Motor neuron (in vitro differentiated cells): ENCODE measurements around the gene ACBD6. TPM values are rescaled to one million over a fixed set of nuclear protein-coding genes. Genes with fewer than 3 reads are reported as not detected.
A peak's percentile ranks its signal among the peaks of the same experiment; 100 is the strongest.

ENCODE experiments used
- ATAC-seq, 8 experiments: fragments of 200-7000 bp; cut with Tn5 transposase; replicated peaks in 6 of 8; 2 replicates each; pipeline ENCODE4 v1.8.0; 2021; ENCODE audit warnings: mild to moderate bottlenecking in 8 of 8, moderate library complexity in 8 of 8
- H3K27ac ChIP-seq, 2 donors: fragments of 250-450 bp; sonication (Bioruptor Pico); 2 replicates each; pipeline ENCODE4 v1.9.0; 2021; ENCODE audit warnings: antibody characterized with exemption in 2 of 2, mild to moderate bottlenecking in 2 of 2, moderate library complexity in 1 of 2
- H3K4me1 ChIP-seq, 2 donors: fragments of 250-450 bp; sonication (Bioruptor Pico); replicated peaks in 1 of 2; 2 replicates each; pipeline ENCODE4 v1.6.1; 2021; ENCODE audit warnings: antibody characterized with exemption in 2 of 2, mild to moderate bottlenecking in 2 of 2, moderate library complexity in 1 of 2
- H3K4me3 ChIP-seq, 5 donors: fragments of 250-450 bp; sonication (Bioruptor Pico); 2 replicates each; pipeline ENCODE4 v1.9.0; 2021; ENCODE audit warnings: antibody characterized with exemption in 5 of 5, mild to moderate bottlenecking in 5 of 5, moderate library complexity in 4 of 5
- WGBS, 10 experiments: fragments of 450-650 bp; shearing (Covaris generic); methylation state at CpG; one replicate each; pipeline ENCODE4 v1.0.0; 2022; 5-methylcytosine and 5-hydroxymethylcytosine counted together
- in situ Hi-C, 9 experiments: fragments of 400-800 bp; cut with MboI; loops; one replicate each; pipeline ENCODE4 v1.15.0; 2021; ENCODE audit warnings: low sequenced_read_pairs in 9 of 9, low pct_unique_long_range_greater_than_20kb in 2 of 9; ENCODE audit not compliant: unreplicated experiment in 9 of 9
- total RNA-seq, 8 experiments: library from RNA; unstranded; fragments of 300-600 nt; gene quantifications; 2 replicates each; pipeline versions ENCODE4 v1.2.3 to v1.2.4, GENCODE V29; 2022

The ACBD6 gene
- total RNA-seq, 8 experiments from 2014 or later, result 62.2 to 113 (median 89.6) TPM

DNA sequence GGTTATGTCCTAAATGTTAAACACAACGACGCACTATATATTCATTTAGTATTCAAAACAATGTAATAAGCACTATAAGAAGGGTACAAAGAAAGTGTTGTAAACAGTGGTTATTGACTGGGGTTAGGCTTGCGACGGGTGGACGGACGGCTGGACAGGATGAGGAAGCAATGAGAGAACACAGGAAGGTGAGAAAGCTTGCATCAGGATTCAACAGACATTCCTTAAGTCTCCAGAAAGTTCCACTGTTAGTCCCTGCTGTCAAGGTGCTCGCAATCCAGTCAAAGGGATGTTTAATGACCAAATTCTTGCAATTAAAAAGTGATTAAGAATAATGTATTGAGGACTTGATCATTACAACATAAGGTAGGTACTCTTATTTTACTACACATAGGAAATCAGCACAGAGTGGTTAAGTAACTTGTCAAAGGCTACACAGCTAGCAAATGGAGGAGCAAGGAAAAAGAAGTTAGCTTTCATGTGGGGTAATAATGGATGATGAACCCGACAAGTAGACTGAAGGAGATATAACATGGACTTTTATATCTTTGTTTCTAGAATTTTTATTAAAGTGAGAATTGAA is 994 bp upstream of the ACBD6 start:
- WGBS, 10 experiments, result 17 to 100% (median 69%) methylated on average over 1 to 8 of the region's 8 CpGs
- H3K27ac ChIP-seq, result no peak overlapping the region
- in situ Hi-C loops, result loop anchor here (25.0 kb wide), 4 partner anchors 359 to 909 kb away; no protein-coding TSS in a partner anchor
- ATAC-seq, result peak in 2 of 8 experiments; percentile 2 to 4
- peak overlapping the region; percentile 71 to 84 (median 75) for H3K4me3 ChIP-seq
- peaks cover 8 to 28% of the 10 kb centered on the region in 2 donors for H3K4me1 ChIP-seq

DNA sequence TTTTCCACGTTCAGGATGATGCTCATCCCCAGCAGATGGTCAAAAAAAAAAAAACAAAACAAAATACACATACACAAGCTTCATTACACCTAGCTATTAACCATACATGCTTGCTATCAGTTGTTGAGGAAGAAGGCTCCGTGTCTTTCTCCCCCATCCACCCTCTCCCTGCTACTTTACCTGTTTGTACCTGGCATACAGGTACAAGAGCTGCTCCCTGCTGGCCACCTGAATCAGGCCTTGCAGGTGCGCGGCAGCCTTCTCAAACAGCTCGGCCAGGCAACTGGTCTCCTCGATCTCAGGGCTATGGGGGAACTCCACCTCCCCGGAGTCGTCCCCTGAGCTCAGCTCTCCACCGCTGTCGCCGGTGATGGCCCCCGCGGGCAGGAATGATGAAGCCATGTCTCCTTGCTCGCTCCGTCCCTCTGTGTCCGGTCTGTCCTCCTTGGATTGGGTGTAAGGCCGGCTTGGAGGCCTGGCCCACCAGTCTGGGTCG is 464 bp downstream of the ACBD6 start:
- ATAC-seq, result no peak

DNA sequence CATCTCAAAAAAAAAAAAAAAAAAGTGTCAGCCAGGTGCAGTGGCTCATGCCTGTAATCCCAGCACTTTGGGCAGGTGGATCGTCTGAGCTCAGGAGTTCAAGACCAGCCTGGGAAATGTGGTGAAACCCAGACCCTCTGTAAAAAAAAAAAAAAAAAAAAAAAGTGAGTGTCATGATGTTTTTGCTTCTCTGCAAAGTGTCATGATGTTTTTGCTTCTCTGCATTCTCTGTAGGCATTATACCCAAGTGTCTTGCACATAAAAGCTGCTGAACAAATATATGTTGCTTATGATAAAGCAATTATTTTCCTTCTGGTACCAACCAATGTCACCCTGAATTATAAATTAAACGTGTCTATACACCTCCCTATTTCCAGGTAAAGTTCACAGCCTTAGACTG is 1.7 kb downstream of the ACBD6 start:
- Histone ChIP-seq H3K27ac (no peak overlapping the region), H3K4me3 (peak overlapping the region in 2 of 5 donors; percentile 73 to 80), H3K4me1 (peaks cover 8 to 28% of the 10 kb centered on the region in 2 donors)
- ATAC-seq, result no peak
- 38 to 100% (median 82%) methylated on average over 1 to 2 of the region's 2 CpGs; no CpG with 5 or more reads in 2 of the 10 experiments for WGBS, 10 experiments
- in situ Hi-C loops, result loop anchor here (25.0 kb wide), 4 partner anchors 362 to 912 kb away; no protein-coding TSS in a partner anchor

More for the DNA sequence above, 464 bp downstream of the ACBD6 start:
- Histone ChIP-seq H3K4me3 (peak overlapping the region; percentile 71 to 84 (median 75)), H3K27ac (peak overlapping the region; percentile 95 to 96), H3K4me1 (peaks cover 8 to 28% of the 10 kb centered on the region in 2 donors)
- in situ Hi-C loops, result loop anchor here (25.0 kb wide), 4 partner anchors 360 to 910 kb away; no protein-coding TSS in a partner anchor
- 0 to 20% (median 1%) methylated on average over 1 to 14 of the region's 18 CpGs; no CpG with 5 or more reads in 1 of the 10 experiments for WGBS, 10 experiments

DNA sequence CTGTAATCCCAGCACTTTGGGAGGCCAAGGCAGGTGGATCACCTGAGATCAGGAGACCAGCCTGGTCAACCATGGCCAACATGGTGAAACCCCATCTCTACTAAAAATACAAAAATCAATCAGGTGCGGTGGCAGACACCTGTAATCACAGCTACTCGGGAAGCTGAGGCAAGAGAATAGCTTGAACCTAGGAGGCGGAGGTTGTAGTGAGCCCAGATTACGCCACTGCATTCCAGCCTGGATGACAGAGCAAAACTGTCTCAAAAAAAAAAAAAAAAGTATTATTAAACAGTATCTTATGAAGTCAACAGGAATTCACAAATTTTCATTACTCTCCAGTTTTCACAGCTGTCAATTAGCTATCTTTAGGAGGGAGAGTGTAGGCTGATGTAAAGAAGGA is 3.8 kb downstream of the ACBD6 start:
- ATAC-seq, result no peak
- Histone ChIP-seq H3K4me3 (no peak overlapping the region), H3K27ac (no peak overlapping the region), H3K4me1 (peaks cover 8 to 27% of the 10 kb centered on the region in 2 donors)
- 72 to 100% (median 100%) methylated on average over 2 to 4 of the region's 4 CpGs; no CpG with 5 or more reads in 1 of the 10 experiments for WGBS, 10 experiments
- in situ Hi-C loops, result loop anchor here in 3 of 9 experiments (25.0 kb wide), 3 partner anchors 236 to 786 kb away; partner anchors contain the start of gene LHX4 (in 1 of the 3)

DNA sequence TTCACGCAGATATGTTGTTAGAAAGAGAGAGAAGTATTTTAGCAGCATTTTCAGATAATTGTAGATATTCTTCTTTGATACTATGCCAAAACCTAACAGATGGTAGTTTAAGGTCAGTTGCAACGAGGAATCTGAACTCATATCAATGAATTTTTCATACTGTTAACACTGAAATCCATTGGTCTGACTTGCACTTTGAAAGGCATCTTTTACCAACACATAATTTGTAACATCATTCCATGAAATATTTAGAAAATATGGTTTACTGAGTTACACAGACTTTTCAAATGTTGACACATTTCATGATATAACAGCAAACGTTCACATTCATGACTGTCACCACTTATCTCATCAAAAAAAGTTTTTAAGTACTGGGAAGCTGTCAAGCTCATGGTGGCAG is 4.6 kb downstream of the ACBD6 start:
- no peak overlapping the region for H3K4me3 ChIP-seq
- in situ Hi-C loops, result loop anchor here in 3 of 9 experiments (25.0 kb wide), 3 partner anchors 236 to 786 kb away; partner anchors contain the start of gene LHX4 (in 1 of the 3)
- WGBS, 10 experiments, result 54 to 94% (median 89%) methylated on average over 1 to 3 of the region's 3 CpGs
- H3K4me1 ChIP-seq, result peaks cover 8 to 23% of the 10 kb centered on the region in 2 donors
- no peak overlapping the region for H3K27ac ChIP-seq
- no peak for ATAC-seq

DNA sequence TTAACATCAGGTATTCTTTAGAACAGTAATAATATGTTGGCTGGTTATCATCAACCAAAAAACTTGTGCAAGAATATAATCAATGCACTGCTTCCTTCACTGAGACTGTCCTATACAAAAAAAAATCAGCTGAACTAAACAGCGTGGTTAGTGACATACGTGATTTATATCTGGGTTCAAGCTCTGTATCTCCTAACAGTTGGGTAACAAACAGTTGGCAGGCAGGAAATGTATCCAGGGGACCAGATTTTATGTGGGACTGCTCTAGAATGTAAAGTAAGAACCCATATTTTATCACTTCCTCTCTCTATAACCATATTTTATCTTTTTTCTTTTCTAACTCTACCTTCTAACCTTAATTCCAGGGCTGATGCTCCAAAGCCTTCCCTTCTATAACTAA is 8.0 kb downstream of the ACBD6 start:
- Histone ChIP-seq H3K4me1 (peaks cover 0 to 5% of the 10 kb centered on the region in 2 donors), H3K27ac (no peak overlapping the region), H3K4me3 (no peak overlapping the region)
- 67 to 100% (median 85%) methylated on average over 2 of the region's 2 CpGs; no CpG with 5 or more reads in 1 of the 10 experiments for WGBS, 10 experiments
- ATAC-seq, result no peak
- in situ Hi-C loops, result loop anchor here in 3 of 9 experiments (25.0 kb wide), 3 partner anchors 232 to 782 kb away; partner anchors contain the start of gene LHX4 (in 1 of the 3)

DNA sequence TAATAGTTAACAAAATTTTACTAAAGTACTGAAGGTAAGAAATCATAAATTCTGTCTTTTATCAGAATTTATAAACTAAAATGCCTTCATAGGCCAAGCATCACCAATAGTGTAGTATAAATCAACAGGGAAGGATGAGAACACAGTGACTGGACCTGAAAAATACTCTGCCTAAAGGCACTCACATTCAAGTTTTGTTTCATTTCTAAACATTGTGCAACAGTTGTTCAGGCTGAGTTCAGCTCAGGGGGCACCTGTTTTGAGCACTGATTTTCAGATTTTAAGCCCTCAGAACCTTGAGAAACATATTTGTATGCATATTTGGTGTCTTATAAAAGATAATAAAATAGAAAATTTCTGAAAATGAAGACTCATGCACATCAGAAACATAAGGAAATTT is 12.4 kb downstream of the ACBD6 start:
- no peak for ATAC-seq
- H3K4me3 ChIP-seq, result no peak overlapping the region
- in situ Hi-C loops, result loop anchor here in 5 of 9 experiments (10.0 to 25.0 kb wide), 4 partner anchors 228 to 778 kb away; partner anchors contain the start of gene LHX4 (in 1 of the 5)
- H3K4me1 ChIP-seq, result peaks cover 3 to 7% of the 10 kb centered on the region in 2 donors
- H3K27ac ChIP-seq, result no peak overlapping the region

DNA sequence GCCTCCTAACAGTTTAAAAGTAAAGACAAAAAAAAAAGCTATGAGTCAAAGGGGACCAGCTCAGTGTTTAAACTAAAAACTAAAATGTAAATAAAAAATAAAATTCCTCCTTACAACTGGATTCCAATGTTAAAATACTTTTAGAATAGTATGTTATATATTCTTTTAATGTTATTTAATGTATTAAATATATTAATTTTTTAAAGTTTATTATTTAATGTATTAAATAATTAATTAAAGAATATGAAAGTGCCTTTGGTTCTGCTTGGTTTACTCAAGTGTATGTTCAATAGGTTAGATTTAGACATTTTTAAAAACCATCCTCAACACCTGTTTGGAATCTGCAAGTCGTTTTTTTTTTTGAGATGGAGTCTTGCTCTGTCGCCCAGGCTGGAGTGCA is 13.1 kb downstream of the ACBD6 start:
- WGBS, 10 experiments, result 80 to 100% (median 91%) methylated on average over 1 to 2 of the region's 2 CpGs; no CpG with 5 or more reads in 2 of the 10 experiments
- in situ Hi-C loops, result loop anchor here in 5 of 9 experiments (10.0 to 25.0 kb wide), 4 partner anchors 227 to 777 kb away; partner anchors contain the start of gene LHX4 (in 1 of the 5)
- no peak for ATAC-seq
- Histone ChIP-seq H3K4me1 (peaks cover 3 to 7% of the 10 kb centered on the region in 2 donors), H3K4me3 (no peak overlapping the region), H3K27ac (no peak overlapping the region)

DNA sequence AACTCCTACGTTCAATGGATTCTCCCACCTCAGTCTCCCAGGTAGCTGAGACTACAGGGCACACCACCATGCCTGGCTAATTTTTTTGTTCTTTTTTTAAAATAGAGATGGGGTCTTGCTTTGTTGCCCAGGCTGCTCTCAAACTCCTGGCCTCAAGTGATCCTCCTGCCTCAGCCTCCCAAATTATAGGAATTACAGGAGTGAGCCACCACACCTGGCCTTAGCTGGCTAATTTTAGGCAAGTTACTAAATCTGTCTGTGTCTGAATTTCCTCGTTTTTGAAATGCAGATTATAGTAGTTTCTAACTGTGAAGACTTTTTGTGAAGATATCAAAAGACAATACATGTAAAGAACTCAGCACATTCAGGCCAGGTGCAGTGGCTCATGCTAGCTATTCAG is 13.7 kb downstream of the ACBD6 start:
- no peak for ATAC-seq
- Histone ChIP-seq H3K4me3 (no peak overlapping the region), H3K4me1 (peaks cover 3 to 7% of the 10 kb centered on the region in 2 donors), H3K27ac (no peak overlapping the region)
- in situ Hi-C loops, result loop anchor here in 5 of 9 experiments (10.0 to 25.0 kb wide), 4 partner anchors 226 to 776 kb away; partner anchors contain the start of gene LHX4 (in 1 of the 5)
- WGBS, 10 experiments, result 22 to 100% (median 84%) methylated on average over 1 to 2 of the region's 2 CpGs; no CpG with 5 or more reads in 2 of the 10 experiments

DNA sequence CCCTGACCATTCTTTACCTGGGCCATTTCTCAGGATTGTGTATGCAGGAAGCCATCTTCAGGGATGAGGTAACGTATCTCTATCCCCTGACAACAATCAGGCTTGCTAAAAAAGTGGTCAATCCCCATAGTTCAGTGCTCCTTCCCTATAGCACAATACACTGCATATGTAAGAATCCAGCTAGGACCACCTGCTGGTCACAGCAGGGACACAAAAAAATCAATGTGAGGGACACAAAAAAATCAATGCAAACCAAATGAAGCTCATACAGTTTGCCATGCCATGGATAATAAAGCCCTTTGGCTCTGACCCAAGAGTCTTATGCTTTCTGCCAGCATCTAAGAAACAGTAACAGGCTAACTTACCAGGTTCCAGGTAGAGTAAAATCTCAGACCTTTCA is 16.3 kb downstream of the ACBD6 start:
- in situ Hi-C loops, result loop anchor here in 5 of 9 experiments (10.0 to 25.0 kb wide), 4 partner anchors 224 to 774 kb away; partner anchors contain the start of gene LHX4 (in 1 of the 5)
- Histone ChIP-seq H3K4me1 (peaks cover 3 to 11% of the 10 kb centered on the region in 2 donors), H3K27ac (no peak overlapping the region), H3K4me3 (no peak overlapping the region)
- ATAC-seq, result peak in 2 of 8 experiments; percentile 45 to 55
- WGBS, 10 experiments, result 44 to 100% (median 88%) methylated on average over 1 of the region's 1 CpG; no CpG with 5 or more reads in 4 of the 10 experiments

DNA sequence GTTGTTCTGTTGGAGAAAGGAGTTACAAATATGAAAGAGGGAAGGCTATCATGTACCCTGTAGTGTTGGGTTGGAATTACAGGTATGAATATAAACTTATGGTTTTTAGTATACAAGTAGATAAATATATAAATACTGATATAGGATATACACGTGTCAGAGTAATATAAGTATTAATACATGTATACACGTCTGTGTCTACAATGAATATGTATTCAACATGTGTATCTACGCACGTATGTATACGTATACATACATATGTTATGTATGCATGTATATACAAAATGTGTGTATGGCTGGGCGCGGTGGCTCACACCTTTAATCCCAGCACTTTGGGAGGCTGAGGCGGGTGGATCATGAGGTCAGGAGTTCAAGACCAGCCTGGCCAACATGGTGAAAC is 17.9 kb downstream of the ACBD6 start:
- Histone ChIP-seq H3K4me1 (peaks cover 3 to 17% of the 10 kb centered on the region in 2 donors), H3K4me3 (no peak overlapping the region), H3K27ac (no peak overlapping the region)
- WGBS, 10 experiments, result 50 to 94% (median 80%) methylated on average over 1 to 8 of the region's 8 CpGs; no CpG with 5 or more reads in 2 of the 10 experiments
- in situ Hi-C loops, result loop anchor here in 5 of 9 experiments (10.0 to 25.0 kb wide), 4 partner anchors 222 to 772 kb away; partner anchors contain the start of gene LHX4 (in 1 of the 5)
- peak in 1 of 8 experiments; percentile 24 for ATAC-seq

DNA sequence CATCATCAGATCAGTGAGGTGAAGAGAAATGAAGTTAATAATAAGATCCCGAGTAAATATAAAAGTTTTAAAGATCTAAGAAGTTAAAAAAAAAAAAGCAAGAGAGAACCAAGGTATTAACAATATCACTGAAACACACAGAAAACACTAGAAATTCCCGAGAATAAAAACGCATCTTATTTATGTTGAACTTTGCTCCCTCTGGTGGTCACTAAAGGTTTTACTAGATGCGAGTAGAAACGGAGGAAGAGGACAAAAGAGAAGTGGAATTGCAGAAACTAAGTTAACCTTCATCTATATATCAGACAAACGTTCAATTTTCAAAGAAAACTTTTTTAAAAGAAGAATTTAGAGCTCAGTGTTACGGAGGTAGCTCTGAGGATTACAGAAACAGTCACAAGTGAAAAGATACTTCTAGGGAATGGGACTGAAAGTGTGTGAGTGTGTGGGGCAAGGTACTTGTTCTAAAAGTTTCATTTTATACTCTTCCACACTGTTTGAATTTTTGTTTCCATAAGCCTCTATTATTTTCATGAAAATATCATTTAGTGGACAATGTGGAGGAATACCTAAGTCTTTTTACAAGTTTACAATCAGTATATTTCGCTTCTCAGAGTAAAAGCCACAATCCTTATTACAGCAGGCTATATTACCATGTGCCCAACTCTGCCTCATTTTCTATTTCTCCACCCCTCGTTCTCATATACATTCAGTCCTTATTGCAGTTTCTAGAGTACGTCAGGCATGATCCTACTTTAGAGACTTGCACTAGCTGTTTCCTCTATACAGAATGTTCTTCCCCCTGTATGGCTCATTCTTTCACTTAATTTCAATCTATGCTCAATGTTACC is 19.7 kb downstream of the ACBD6 start:
- H3K27ac ChIP-seq, result no peak overlapping the region
- no peak overlapping the region for H3K4me3 ChIP-seq
- peaks cover 3 to 17% of the 10 kb centered on the region in 2 donors for H3K4me1 ChIP-seq
- peak in 4 of 8 experiments; percentile 30 to 60 (median 60) for ATAC-seq
- in situ Hi-C loops, result loop anchor here in 5 of 9 experiments (10.0 to 25.0 kb wide), 4 partner anchors 220 to 770 kb away; partner anchors contain the start of gene LHX4 (in 1 of the 5)
- 11 to 67% (median 27%) methylated on average over 3 to 10 of the region's 10 CpGs for WGBS, 10 experiments
